Stimulated activated CD4-positive, alpha-beta T cell treated with anti-CD3 and anti-CD28 coated beads, Interleukin-1b, Interleukin-23, amount 100 ng/mL, for 24 hours (primary cell): ENCODE measurements around the gene TSTD1.
"Not testable (repeated sequence)": the region's sequence is repeated elsewhere in the genome, so short reads cannot be mapped to it uniquely, and the experiment has no call there.

ENCODE experiments used
- DNase-seq, 4 experiments: peaks; one replicate each; pipeline ENCODE4 v3.0.0-alpha.2; 2020; ENCODE audit warnings: low read depth in 4 of 4, low spot score in 1 of 4

Gene TSTD1

GRCh38 chr1:161009602-161010211, 29.1 kb downstream of the TSTD1 start:
- no peak for DNase-seq

GRCh38 chr1:161008869-161009510, 29.8 kb downstream of the TSTD1 start:
- no peak for DNase-seq

GRCh38 chr1:161007369-161007768, 31.4 kb downstream of the TSTD1 start:
- DNase-seq, result no peak

- no peak for DNase-seq
Observed at GRCh38 chr1:161006563-161006962, 32.2 kb downstream of the TSTD1 start.

- DNase-seq, result no peak
Observed at GRCh38 chr1:161001525-161001924, 37.2 kb downstream of the TSTD1 start.

GRCh38 chr1:161000736-161001480, 37.9 kb downstream of the TSTD1 start:
- no peak for DNase-seq

- no peak for DNase-seq
Observed at GRCh38 chr1:160999376-160999775, 39.4 kb downstream of the TSTD1 start.

- DNase-seq, result peak in 1 of 4 experiments; percentile 25
Observed at GRCh38 chr1:160997323-160998038, 41.3 kb downstream of the TSTD1 start.

- no peak for DNase-seq
Observed at GRCh38 chr1:160996178-160996577, 42.6 kb downstream of the TSTD1 start.

- no peak for DNase-seq
Observed at GRCh38 chr1:160993544-160994193, 45.1 kb downstream of the TSTD1 start.

GRCh38 chr1:160992036-160992435, 46.7 kb downstream of the TSTD1 start:
- DNase-seq, result not testable (repeated sequence)
